ENCODE results near the gene C3orf52. TPM values are rescaled to one million over a fixed set of nuclear protein-coding genes. Genes with fewer than 3 reads are reported as not detected.

Gene C3orf52
- total RNA-seq, 1 donor from 2014 or later = 8.1 TPM

- TF ChIP-seq CTCF (IDR thresholded peaks at IDR 0.05) (no peak), POLR2AphosphoS5 (IDR thresholded peaks at IDR 0.05; ENCODE audit: insufficient read depth in 1 of 2, low read depth in 1 of 2) (no peak), POLR2A (IDR thresholded peaks at IDR 0.05) (no peak)
- no peaks in the 10 kb centered on the region for H3K27me3 ChIP-seq
- intact Hi-C loops (cut with DNase I) = no loop called here
- no peaks in the 10 kb centered on the region for H3K4me1 ChIP-seq
- no peak overlapping the region for H3K27ac ChIP-seq
- DNase-seq (ENCODE audit: extremely low spot score in 2 of 2) = no peak
- no peaks in the 10 kb centered on the region for H3K36me3 ChIP-seq
- H3K4me3 ChIP-seq = no peak overlapping the region
- H3K9me3 ChIP-seq = no peaks in the 10 kb centered on the region
Measured at GRCh38 chr3:112128843-112129727, 42.9 kb downstream of the C3orf52 start.

GRCh38 chr3:112129925-112130637, 43.9 kb downstream of the C3orf52 start:
- H3K27me3 ChIP-seq = no peaks in the 10 kb centered on the region
- intact Hi-C loops (cut with DNase I) = no loop called here
- no peak for TF ChIP-seq POLR2A (IDR thresholded peaks at IDR 0.05)
- TF ChIP-seq CTCF (IDR thresholded peaks at IDR 0.05) = no peak
- no peak for TF ChIP-seq POLR2AphosphoS5 (IDR thresholded peaks at IDR 0.05; ENCODE audit: insufficient read depth in 1 of 2, low read depth in 1 of 2)
- no peak overlapping the region for H3K27ac ChIP-seq
- no peaks in the 10 kb centered on the region for H3K36me3 ChIP-seq
- no peak overlapping the region for H3K4me3 ChIP-seq
- no peaks in the 10 kb centered on the region for H3K9me3 ChIP-seq
- no peak for DNase-seq (ENCODE audit: extremely low spot score in 2 of 2)
- H3K4me1 ChIP-seq = no peaks in the 10 kb centered on the region

- TF ChIP-seq CTCF (IDR thresholded peaks at IDR 0.05) (no peak), POLR2A (IDR thresholded peaks at IDR 0.05) (no peak), POLR2AphosphoS5 (IDR thresholded peaks at IDR 0.05; ENCODE audit: insufficient read depth in 1 of 2, low read depth in 1 of 2) (no peak)
- no peaks in the 10 kb centered on the region for H3K4me1 ChIP-seq
- no peak overlapping the region for H3K4me3 ChIP-seq
- intact Hi-C loops (cut with DNase I) = no loop called here
- no peaks in the 10 kb centered on the region for H3K9me3 ChIP-seq
- H3K27ac ChIP-seq = no peak overlapping the region
- DNase-seq (ENCODE audit: extremely low spot score in 2 of 2) = no peak
- H3K27me3 ChIP-seq = no peaks in the 10 kb centered on the region
- no peaks in the 10 kb centered on the region for H3K36me3 ChIP-seq
Measured at GRCh38 chr3:112130638-112130993, 44.4 kb downstream of the C3orf52 start.

- no peak for DNase-seq (ENCODE audit: extremely low spot score in 2 of 2)
- H3K4me1 ChIP-seq = no peaks in the 10 kb centered on the region
- H3K27ac ChIP-seq = no peak overlapping the region
- TF ChIP-seq CTCF (IDR thresholded peaks at IDR 0.05) (no peak), POLR2AphosphoS5 (IDR thresholded peaks at IDR 0.05; ENCODE audit: insufficient read depth in 1 of 2, low read depth in 1 of 2) (no peak), POLR2A (IDR thresholded peaks at IDR 0.05) (no peak)
- no peaks in the 10 kb centered on the region for H3K27me3 ChIP-seq
- no peaks in the 10 kb centered on the region for H3K9me3 ChIP-seq
- H3K36me3 ChIP-seq = no peaks in the 10 kb centered on the region
- H3K4me3 ChIP-seq = no peak overlapping the region
- intact Hi-C loops (cut with DNase I) = no loop called here
Measured at GRCh38 chr3:112131111-112131510, 44.9 kb downstream of the C3orf52 start.

GRCh38 chr3:112132088-112132487, 45.9 kb downstream of the C3orf52 start:
- Histone ChIP-seq H3K9me3 (no peaks in the 10 kb centered on the region), H3K27ac (no peak overlapping the region), H3K36me3 (no peaks in the 10 kb centered on the region), H3K27me3 (no peaks in the 10 kb centered on the region), H3K4me3 (no peak overlapping the region), H3K4me1 (no peaks in the 10 kb centered on the region)
- no peak for DNase-seq (ENCODE audit: extremely low spot score in 2 of 2)
- intact Hi-C loops (cut with DNase I) = no loop called here
- TF ChIP-seq POLR2AphosphoS5 (IDR thresholded peaks at IDR 0.05; ENCODE audit: insufficient read depth in 1 of 2, low read depth in 1 of 2) (no peak), CTCF (IDR thresholded peaks at IDR 0.05) (no peak), POLR2A (IDR thresholded peaks at IDR 0.05) (no peak)
